DND-41 (cell line): ENCODE measurements around the gene MVB12B.

Experiments
- EZH2 ChIP-seq: IDR thresholded peaks from 3 replicates; pipeline ENCODE4 v1.6.1; 2012; ENCODE audit warnings: borderline replicate concordance, low read depth, mild to moderate bottlenecking, moderate library complexity, low read length, inconsistent platforms; ENCODE audit not compliant: severe bottlenecking
- TF ChIP-seq, protein P1 (sequence below): IDR thresholded peaks from 2 replicates; pipeline ENCODE4 v1.5.1; 2012; ENCODE audit warnings: borderline replicate concordance, low read length, moderate library complexity, mild to moderate bottlenecking; ENCODE audit not compliant: poor library complexity, severe bottlenecking; ENCODE audit errors: extremely low read depth

DNA sequence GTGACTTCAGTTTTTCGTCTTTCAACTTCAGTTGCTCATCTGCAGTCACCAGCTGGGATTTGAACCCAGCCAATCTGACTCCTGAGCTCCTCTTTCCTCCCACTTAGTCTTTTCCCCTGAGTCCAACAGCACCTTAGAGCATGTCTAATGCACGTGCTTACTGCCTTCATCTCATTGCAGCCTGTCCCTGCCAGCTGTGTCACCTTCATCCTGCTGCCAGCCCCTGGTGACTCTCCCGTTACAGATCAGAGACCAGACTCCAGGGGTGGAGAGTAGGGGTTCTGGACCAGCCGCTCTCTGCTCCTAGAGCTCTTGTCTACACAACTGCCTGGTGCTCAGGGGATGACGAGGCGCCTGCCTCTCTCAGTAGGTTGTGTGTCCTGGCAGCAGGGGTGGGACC, 154.2 kb downstream of the MVB12B start:
- TF ChIP-seq, protein P1, sequence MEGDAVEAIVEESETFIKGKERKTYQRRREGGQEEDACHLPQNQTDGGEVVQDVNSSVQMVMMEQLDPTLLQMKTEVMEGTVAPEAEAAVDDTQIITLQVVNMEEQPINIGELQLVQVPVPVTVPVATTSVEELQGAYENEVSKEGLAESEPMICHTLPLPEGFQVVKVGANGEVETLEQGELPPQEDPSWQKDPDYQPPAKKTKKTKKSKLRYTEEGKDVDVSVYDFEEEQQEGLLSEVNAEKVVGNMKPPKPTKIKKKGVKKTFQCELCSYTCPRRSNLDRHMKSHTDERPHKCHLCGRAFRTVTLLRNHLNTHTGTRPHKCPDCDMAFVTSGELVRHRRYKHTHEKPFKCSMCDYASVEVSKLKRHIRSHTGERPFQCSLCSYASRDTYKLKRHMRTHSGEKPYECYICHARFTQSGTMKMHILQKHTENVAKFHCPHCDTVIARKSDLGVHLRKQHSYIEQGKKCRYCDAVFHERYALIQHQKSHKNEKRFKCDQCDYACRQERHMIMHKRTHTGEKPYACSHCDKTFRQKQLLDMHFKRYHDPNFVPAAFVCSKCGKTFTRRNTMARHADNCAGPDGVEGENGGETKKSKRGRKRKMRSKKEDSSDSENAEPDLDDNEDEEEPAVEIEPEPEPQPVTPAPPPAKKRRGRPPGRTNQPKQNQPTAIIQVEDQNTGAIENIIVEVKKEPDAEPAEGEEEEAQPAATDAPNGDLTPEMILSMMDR, result no peak
- TF ChIP-seq EZH2, result no peak
